ENCODE measurements around the gene IREB2.

DNA sequence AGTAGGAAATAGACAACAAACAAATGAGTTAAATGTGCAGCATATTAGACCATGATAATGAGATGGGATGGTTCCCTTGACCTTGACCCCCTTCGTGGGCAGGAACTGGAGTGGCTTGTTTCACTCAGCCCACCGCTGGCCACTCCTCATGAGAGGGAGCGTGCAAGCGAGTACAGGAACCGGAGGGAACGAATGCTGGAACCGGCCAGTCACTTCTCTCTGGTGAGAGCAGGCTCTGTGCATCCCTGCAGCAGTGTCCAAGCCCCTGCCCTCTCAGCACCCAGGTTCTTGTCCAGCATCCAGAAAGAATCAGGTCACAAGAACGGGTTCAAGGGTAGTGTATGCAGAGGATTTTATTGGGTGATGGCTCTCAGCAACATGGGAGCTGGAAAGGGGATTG, 17.2 kb upstream of the IREB2 start:
- TF ChIP-seq, protein P1, sequence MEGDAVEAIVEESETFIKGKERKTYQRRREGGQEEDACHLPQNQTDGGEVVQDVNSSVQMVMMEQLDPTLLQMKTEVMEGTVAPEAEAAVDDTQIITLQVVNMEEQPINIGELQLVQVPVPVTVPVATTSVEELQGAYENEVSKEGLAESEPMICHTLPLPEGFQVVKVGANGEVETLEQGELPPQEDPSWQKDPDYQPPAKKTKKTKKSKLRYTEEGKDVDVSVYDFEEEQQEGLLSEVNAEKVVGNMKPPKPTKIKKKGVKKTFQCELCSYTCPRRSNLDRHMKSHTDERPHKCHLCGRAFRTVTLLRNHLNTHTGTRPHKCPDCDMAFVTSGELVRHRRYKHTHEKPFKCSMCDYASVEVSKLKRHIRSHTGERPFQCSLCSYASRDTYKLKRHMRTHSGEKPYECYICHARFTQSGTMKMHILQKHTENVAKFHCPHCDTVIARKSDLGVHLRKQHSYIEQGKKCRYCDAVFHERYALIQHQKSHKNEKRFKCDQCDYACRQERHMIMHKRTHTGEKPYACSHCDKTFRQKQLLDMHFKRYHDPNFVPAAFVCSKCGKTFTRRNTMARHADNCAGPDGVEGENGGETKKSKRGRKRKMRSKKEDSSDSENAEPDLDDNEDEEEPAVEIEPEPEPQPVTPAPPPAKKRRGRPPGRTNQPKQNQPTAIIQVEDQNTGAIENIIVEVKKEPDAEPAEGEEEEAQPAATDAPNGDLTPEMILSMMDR (IDR thresholded peaks at IDR 0.05) = no peak
- no peak for TF ChIP-seq SIN3A (IDR thresholded peaks at IDR 0.05; ENCODE audit: borderline replicate concordance, low read depth, low read length)
- no peak for TF ChIP-seq EP300 (IDR thresholded peaks at IDR 0.05; ENCODE audit: borderline replicate concordance in 1 of 2, low read depth in 1 of 2, low read length in 1 of 2)
- no peak for TF ChIP-seq RAD21 (IDR thresholded peaks at IDR 0.05; ENCODE audit: low read length)
- no peak for TF ChIP-seq ELF1 (IDR thresholded peaks at IDR 0.05)
- TF ChIP-seq, protein P2, sequence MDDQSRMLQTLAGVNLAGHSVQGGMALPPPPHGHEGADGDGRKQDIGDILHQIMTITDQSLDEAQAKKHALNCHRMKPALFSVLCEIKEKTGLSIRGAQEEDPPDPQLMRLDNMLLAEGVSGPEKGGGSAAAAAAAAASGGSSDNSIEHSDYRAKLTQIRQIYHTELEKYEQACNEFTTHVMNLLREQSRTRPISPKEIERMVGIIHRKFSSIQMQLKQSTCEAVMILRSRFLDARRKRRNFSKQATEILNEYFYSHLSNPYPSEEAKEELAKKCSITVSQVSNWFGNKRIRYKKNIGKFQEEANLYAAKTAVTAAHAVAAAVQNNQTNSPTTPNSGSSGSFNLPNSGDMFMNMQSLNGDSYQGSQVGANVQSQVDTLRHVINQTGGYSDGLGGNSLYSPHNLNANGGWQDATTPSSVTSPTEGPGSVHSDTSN (IDR thresholded peaks at IDR 0.05) = no peak
- no peak for TF ChIP-seq YY1 (IDR thresholded peaks at IDR 0.05; ENCODE audit: low read depth)
- no peak for TF ChIP-seq POLR2AphosphoS5 (IDR thresholded peaks at IDR 0.05; ENCODE audit: low read depth, low read length)

Data from SK-N-SH (cell line).